Fibroblast of lung (primary cell): ENCODE data around the gene PTPRM. TPM values are rescaled to one million over a fixed set of nuclear protein-coding genes. Genes with fewer than 3 reads are reported as not detected.
A peak's percentile ranks its signal among the peaks of the same experiment; 100 is the strongest.

Experiments used
- DNase-seq, 2 donors: peaks; one replicate each; pipeline versions ENCODE4 v3.0.0 to v3.0.0-alpha.2; 2010; ENCODE audit warnings: low read depth in 2 of 2
- H2AFZ ChIP-seq: 2 replicates; pipeline ENCODE4 v1.5.1; 2012; ENCODE audit warnings: low read length, control low read depth, inconsistent platforms
- H3K27ac ChIP-seq: 2 replicates; pipeline ENCODE4 v1.5.1; 2011; ENCODE audit warnings: low read length, control low read depth; ENCODE audit not compliant: insufficient read depth
- H3K27me3 ChIP-seq: 2 replicates; pipeline ENCODE4 v1.5.1; 2011; ENCODE audit warnings: mild to moderate bottlenecking, low read length; ENCODE audit not compliant: control insufficient read depth, insufficient read depth
- H3K36me3 ChIP-seq: 2 replicates; pipeline ENCODE4 v1.5.1; 2011; ENCODE audit warnings: low read length; ENCODE audit not compliant: control insufficient read depth, insufficient read depth
- H3K4me1 ChIP-seq: 2 replicates; pipeline ENCODE4 v1.5.1; 2011; ENCODE audit warnings: low read length; ENCODE audit not compliant: control insufficient read depth, insufficient read depth; ENCODE audit errors: extremely low read depth
- H3K4me2 ChIP-seq: 2 replicates; pipeline ENCODE4 v1.5.1; 2011; ENCODE audit warnings: low read length, control low read depth; ENCODE audit not compliant: insufficient read depth; ENCODE audit errors: extremely low read depth
- H3K4me3 ChIP-seq, 4 experiments: fragments of 200-600 bp in 1 of 4; sonication (generic) in 1 of 4; replicated peaks in 1 of 4; 2 replicates each; pipeline ENCODE4 v1.5.1; 2011 to 2016; ENCODE audit warnings: low read length in 4 of 4, low read depth in 3 of 4, mild to moderate bottlenecking in 3 of 4, control low read depth in 2 of 4, inconsistent platforms in 1 of 4, mixed read lengths in 1 of 4; ENCODE audit not compliant: insufficient read depth in 1 of 4; ENCODE audit errors: control extremely low read depth in 1 of 4
- H3K79me2 ChIP-seq: 2 replicates; pipeline ENCODE4 v1.5.1; 2012; ENCODE audit warnings: mild to moderate bottlenecking, low read length, inconsistent platforms; ENCODE audit not compliant: control insufficient read depth, insufficient read depth
- H3K9ac ChIP-seq: 2 replicates; pipeline ENCODE4 v1.5.1; 2011; ENCODE audit warnings: mild to moderate bottlenecking, low read length, control low read depth; ENCODE audit not compliant: insufficient read depth
- H3K9me3 ChIP-seq: 2 replicates; pipeline ENCODE4 v1.5.1; 2012; ENCODE audit warnings: low read depth, low read length; ENCODE audit not compliant: control insufficient read depth, insufficient read depth
- H4K20me1 ChIP-seq: 2 replicates; pipeline ENCODE4 v1.5.1; 2011; ENCODE audit warnings: low read length; ENCODE audit not compliant: control insufficient read depth, insufficient read depth; ENCODE audit errors: extremely low read depth
- EZH2 ChIP-seq: IDR thresholded peaks from 2 replicates; pipeline ENCODE4 v1.5.1; 2012; ENCODE audit warnings: low read length, control low read depth, mild to moderate bottlenecking; ENCODE audit errors: missing control alignments
- polyA plus RNA-seq, 2 donors: library from polyadenylated mRNA; depleted of rRNA in 1 of 2; stranded (reverse) in 1 of 2; unstranded in 1 of 2; fragments of >200 nt; gene quantifications; 2 replicates each; pipeline ENCODE4 v1.2.1, GENCODE V29; 2011 to 2012; ENCODE audit warnings: missing spikeins in 1 of 2
- total RNA-seq: library from RNA; depleted of rRNA; stranded (reverse); fragments of >200 nt; gene quantifications from 2 replicates; pipeline ENCODE4 v1.2.1, GENCODE V29; 2014
- TF ChIP-seq, protein P1 (sequence below), 2 donors: IDR thresholded peaks in 1 of 2; conservative IDR thresholded peaks in 1 of 2; 1 replicate in 1 of 2; 2 replicates in 1 of 2; pipeline ENCODE4 v1.5.1; 2011 to 2012; ENCODE audit warnings: low read length in 2 of 2, control low read depth in 1 of 2, inconsistent platforms in 1 of 2, low read depth in 1 of 2, mild to moderate bottlenecking in 1 of 2

Gene PTPRM
- total and polyA plus RNA-seq, 2 donors (not counting 1 experiment from before 2014, with no cell fraction given), result 86.6 to 87.0 TPM

DNA sequence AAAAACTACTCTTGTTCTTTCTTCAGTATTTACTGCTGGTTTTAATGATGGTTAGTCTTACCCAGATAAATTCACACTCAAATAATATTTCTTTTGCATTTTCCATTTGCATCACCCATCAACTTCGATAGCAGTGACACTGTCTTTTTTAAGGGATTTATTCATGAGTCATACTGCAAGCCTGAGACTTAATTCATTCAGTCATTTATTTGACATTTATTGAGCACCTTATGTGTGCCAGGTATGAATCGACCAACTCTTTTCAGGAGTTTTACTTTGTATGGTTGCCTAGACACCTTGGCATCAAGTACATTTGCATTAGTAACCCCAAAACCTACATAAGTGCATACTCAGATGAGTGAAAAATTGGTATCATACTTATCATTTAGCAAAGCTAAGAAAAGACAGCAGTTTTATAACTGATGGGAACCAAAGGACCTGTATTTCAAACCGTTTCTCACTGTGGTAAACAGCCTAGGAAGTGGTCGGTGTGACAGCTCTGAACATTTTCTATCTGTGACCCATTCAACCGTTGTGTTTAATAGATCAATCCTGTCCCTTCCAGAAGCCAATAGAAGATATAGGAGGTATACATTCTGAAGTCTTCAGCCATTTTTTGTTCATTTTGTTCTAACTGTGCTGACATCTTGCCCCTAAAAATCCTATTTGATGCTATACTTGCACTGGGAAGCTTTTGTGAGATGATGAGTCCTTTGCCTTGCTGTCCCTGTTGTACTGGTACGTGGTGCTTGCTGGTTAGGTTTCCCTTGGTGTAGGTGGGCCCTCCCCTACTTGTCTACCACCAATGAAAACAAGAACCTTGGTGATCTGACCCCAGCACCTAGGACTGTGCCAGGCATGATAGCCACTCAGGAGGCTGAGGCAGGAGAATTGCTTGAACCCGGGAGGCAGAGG lies 557.4 kb downstream of the PTPRM start:
- Histone ChIP-seq H3K9me3 (no peaks in the 10 kb centered on the region), H3K27me3 (no peaks in the 10 kb centered on the region), H3K9ac (no peak overlapping the region), H2AFZ (no peak overlapping the region), H3K4me2 (no peak overlapping the region), H3K4me3 (no peak overlapping the region), H4K20me1 (no peaks in the 10 kb centered on the region), H3K79me2 (no peaks in the 10 kb centered on the region), H3K4me1 (peaks cover 3% of the 10 kb centered on the region), H3K27ac (no peak overlapping the region), H3K36me3 (no peaks in the 10 kb centered on the region)
- TF ChIP-seq, protein P1, sequence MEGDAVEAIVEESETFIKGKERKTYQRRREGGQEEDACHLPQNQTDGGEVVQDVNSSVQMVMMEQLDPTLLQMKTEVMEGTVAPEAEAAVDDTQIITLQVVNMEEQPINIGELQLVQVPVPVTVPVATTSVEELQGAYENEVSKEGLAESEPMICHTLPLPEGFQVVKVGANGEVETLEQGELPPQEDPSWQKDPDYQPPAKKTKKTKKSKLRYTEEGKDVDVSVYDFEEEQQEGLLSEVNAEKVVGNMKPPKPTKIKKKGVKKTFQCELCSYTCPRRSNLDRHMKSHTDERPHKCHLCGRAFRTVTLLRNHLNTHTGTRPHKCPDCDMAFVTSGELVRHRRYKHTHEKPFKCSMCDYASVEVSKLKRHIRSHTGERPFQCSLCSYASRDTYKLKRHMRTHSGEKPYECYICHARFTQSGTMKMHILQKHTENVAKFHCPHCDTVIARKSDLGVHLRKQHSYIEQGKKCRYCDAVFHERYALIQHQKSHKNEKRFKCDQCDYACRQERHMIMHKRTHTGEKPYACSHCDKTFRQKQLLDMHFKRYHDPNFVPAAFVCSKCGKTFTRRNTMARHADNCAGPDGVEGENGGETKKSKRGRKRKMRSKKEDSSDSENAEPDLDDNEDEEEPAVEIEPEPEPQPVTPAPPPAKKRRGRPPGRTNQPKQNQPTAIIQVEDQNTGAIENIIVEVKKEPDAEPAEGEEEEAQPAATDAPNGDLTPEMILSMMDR (conservative IDR thresholded peaks at IDR 0.05 in 1 of 2, IDR thresholded peaks at IDR 0.05 in 1 of 2; ENCODE audit: low read depth in 1 of 2, low read length in 2 of 2), result no peak
- no peak for TF ChIP-seq EZH2
- DNase-seq, result peak in 1 of 2 donors; percentile 11

DNA sequence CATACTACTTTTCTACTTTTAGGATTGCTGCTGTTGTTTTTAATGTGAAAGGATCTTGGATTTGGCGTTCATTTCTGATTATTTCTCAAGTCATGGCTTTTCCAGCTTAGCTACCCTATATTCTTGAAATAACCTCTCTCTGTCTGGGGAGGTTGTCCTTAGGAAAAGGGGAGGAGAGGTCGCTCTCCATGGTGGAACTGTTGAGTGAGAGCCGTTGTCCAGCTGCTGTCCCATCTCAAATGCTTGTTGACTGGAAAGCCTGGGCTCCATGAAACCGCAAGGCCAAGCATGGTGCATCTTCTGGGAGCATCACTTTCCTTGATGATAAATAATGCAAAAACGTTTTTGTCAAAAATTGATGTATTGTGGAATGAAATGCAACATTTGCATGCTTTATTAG lies 563.0 kb downstream of the PTPRM start:
- no peak overlapping the region for H3K4me3 ChIP-seq
- H3K4me2 ChIP-seq, result no peak overlapping the region
- no peak overlapping the region for H3K27ac ChIP-seq
- DNase-seq, result no peak
- H4K20me1 ChIP-seq, result no peaks in the 10 kb centered on the region
- H3K4me1 ChIP-seq, result no peaks in the 10 kb centered on the region
- no peaks in the 10 kb centered on the region for H3K27me3 ChIP-seq
- no peak overlapping the region for H3K9ac ChIP-seq
- no peaks in the 10 kb centered on the region for H3K36me3 ChIP-seq
- H3K9me3 ChIP-seq, result no peaks in the 10 kb centered on the region
- TF ChIP-seq, protein P1 (conservative IDR thresholded peaks at IDR 0.05 in 1 of 2, IDR thresholded peaks at IDR 0.05 in 1 of 2; ENCODE audit: low read depth in 1 of 2, low read length in 2 of 2), result no peak
- TF ChIP-seq EZH2, result no peak
- H2AFZ ChIP-seq, result no peak overlapping the region
- H3K79me2 ChIP-seq, result no peaks in the 10 kb centered on the region

DNA sequence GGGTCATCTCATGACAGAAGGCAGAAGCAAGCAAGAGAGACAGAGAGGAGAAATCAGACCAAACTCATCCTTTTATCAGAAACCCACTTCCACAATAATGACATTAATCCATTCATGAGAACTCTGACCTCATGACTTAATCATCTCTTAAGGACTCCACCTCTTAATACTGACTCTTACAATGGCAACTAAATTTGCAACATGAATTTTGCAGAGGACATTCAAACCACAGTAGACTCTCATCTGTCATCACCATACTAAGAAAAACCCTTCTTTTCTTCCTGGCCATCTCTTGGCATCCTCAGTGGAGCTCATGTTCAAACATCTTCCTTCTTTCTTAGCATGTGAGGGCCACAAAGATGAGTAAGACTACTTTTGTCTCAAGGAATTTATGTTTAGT lies 565.9 kb downstream of the PTPRM start:
- H3K27me3 ChIP-seq, result no peaks in the 10 kb centered on the region
- no peaks in the 10 kb centered on the region for H3K4me1 ChIP-seq
- no peaks in the 10 kb centered on the region for H3K36me3 ChIP-seq
- no peaks in the 10 kb centered on the region for H4K20me1 ChIP-seq
- H3K4me2 ChIP-seq, result no peak overlapping the region
- H3K27ac ChIP-seq, result no peak overlapping the region
- no peak overlapping the region for H3K9ac ChIP-seq
- no peak overlapping the region for H3K4me3 ChIP-seq
- H2AFZ ChIP-seq, result no peak overlapping the region
- no peak for DNase-seq
- TF ChIP-seq, protein P1 (conservative IDR thresholded peaks at IDR 0.05 in 1 of 2, IDR thresholded peaks at IDR 0.05 in 1 of 2; ENCODE audit: low read depth in 1 of 2, low read length in 2 of 2), result no peak
- TF ChIP-seq EZH2, result no peak
- no peaks in the 10 kb centered on the region for H3K9me3 ChIP-seq
- H3K79me2 ChIP-seq, result no peaks in the 10 kb centered on the region
